WERI-Rb-1 (cell line): Measurements from ENCODE around the gene VPS37D.

Experiments
- DNase-seq: peaks from one replicate; pipeline ENCODE4 v3.0.0-alpha.2; 2020
- H3K27ac ChIP-seq: fragments of 250-450 bp; sonication (Bioruptor Pico); 2 replicates; pipeline ENCODE4 v1.5.1; 2020; ENCODE audit warnings: mild to moderate bottlenecking, moderate library complexity
- H3K27me3 ChIP-seq: fragments of 250-450 bp; sonication (Bioruptor Pico); 2 replicates; pipeline ENCODE4 v1.5.1; 2021; ENCODE audit warnings: mild to moderate bottlenecking, low read depth, moderate library complexity; ENCODE audit not compliant: insufficient read depth, severe bottlenecking
- H3K36me3 ChIP-seq: fragments of 250-450 bp; sonication (Bioruptor Pico); 2 replicates; pipeline ENCODE4 v1.5.1; 2020; ENCODE audit warnings: mild to moderate bottlenecking, moderate library complexity
- H3K4me3 ChIP-seq: 2 replicates; pipeline ENCODE4 v1.5.1; 2011; ENCODE audit warnings: low read depth, mild to moderate bottlenecking, control low read depth, low read length
- H3K9me3 ChIP-seq: fragments of 250-450 bp; sonication (Bioruptor Pico); 2 replicates; pipeline ENCODE4 v1.5.1; 2021; ENCODE audit warnings: mild to moderate bottlenecking, moderate library complexity; ENCODE audit not compliant: severe bottlenecking
- CTCF ChIP-seq: IDR thresholded peaks from 2 replicates; pipeline ENCODE4 v1.5.1; 2011; ENCODE audit warnings: low read depth, mild to moderate bottlenecking, control low read depth, inconsistent platforms, low read length

VPS37D gene

DNA sequence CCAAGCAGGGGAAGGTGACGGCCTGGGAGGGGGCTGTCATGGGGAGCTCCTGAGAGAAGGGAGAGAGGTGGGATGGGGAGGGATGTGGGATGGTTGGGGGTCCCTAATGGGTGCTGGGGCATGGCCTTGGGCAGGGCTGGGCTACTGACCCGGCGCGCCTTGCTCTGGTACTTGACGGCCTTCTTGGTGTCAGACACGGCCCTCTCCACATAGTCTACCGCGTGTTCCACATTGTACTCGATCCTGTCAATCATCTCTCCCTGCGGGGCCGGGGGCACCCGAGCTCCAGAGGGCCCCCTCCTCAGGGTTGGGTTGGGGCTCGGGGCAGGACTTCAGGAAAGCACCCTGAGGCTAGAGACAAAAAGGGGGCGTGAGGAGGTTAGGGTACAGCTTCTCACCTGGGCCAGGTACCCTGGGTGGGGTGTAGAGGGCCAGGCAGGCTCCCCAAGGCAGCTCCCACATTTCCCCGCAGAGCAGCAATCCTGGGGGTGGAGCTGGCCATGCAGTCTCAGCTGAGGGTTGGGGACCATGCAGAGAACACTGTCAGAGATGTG is 33.0 kb downstream of the VPS37D start:
- DNase-seq, result no peak
- Histone ChIP-seq H3K27me3 (no peaks in the 10 kb centered on the region), H3K27ac (no peak overlapping the region), H3K4me3 (no peak overlapping the region), H3K9me3 (no peaks in the 10 kb centered on the region), H3K36me3 (peaks cover 77% of the 10 kb centered on the region)
- TF ChIP-seq CTCF, result no peak

DNA sequence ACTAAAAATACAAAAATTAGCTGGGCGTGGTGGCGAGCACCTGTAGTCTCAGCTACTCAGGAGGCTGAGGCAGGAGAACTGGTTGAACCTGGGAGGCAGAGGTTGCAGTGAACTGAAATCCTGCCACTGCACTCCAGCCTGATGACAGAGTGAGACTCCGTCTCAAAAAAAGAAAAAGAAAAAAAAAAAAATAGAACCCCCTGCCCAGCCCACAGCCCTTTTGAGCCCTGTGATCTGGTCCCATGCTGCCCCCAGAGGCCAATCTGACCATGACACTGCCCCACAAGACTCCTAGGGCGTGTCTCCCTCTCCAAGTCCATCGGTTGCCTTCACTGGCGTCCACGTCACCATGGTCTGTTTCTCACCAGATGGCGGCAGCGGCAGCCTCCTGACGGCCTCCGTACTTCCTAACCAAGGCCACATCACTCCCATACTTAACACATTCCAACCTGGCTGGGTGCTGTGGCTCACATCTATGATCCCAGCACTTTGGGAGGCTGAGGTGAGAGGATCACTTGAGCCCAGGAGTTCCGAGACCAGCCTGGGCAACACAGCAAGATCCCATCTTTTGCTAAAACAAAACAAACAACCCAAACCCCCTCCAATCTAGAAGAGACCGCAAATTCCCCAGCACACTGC is 33.8 kb downstream of the VPS37D start:
- Histone ChIP-seq H3K27ac (no peak overlapping the region), H3K9me3 (no peaks in the 10 kb centered on the region), H3K27me3 (no peaks in the 10 kb centered on the region), H3K4me3 (no peak overlapping the region), H3K36me3 (peaks cover 69% of the 10 kb centered on the region)
- TF ChIP-seq CTCF, result peak; percentile 81
- DNase-seq, result peak; percentile 85

DNA sequence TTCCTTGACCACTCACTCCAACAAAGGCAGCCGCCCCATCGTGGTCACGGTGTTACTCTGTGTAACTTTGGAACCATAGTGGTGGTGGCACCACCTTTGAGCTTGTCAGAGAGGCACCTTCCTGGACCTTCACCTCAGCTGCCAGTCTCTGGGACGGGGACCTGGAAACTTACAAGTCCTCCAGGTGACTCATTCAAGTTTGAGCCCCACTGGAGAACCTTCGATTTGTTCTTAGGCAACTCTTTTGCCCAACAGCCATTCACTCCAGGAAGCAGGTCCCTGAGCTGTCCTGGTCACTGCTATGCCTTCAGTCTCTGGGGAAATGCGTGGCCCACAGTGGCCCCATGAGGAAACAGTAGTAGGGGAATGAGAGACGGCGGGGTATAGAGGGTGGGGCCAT is 34.6 kb downstream of the VPS37D start:
- TF ChIP-seq CTCF, result no peak
- H3K27ac ChIP-seq, result no peak overlapping the region
- no peak overlapping the region for H3K4me3 ChIP-seq
- DNase-seq, result no peak
- H3K36me3 ChIP-seq, result peaks cover 62% of the 10 kb centered on the region
- H3K9me3 ChIP-seq, result no peaks in the 10 kb centered on the region
- no peaks in the 10 kb centered on the region for H3K27me3 ChIP-seq

DNA sequence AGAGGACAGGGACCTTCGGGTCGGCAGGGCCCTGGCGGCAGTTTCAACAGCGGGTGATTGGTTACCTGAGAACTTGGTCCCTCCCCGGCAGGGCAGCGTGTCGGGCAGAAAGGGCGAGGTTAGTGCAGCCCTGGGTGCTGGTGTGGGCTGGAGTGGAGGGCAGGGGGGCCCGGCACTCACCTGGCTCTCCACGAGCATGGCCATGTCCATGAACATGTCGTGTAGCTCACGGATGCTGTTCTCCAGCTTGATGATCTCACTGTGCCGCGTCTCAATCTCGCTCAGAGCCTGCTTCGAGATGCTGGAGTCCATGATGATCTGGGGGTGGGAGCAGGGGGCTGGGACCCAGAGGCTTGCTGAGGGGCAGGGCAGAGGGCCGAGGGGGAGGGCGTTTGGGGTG is 35.0 kb downstream of the VPS37D start:
- H3K9me3 ChIP-seq, result no peaks in the 10 kb centered on the region
- H3K4me3 ChIP-seq, result no peak overlapping the region
- no peaks in the 10 kb centered on the region for H3K27me3 ChIP-seq
- TF ChIP-seq CTCF, result no peak
- no peak for DNase-seq
- no peak overlapping the region for H3K27ac ChIP-seq
- H3K36me3 ChIP-seq, result peaks cover 58% of the 10 kb centered on the region

- peak overlapping the region; percentile 40; the same call in 1 of the 2 replicates for H3K27ac ChIP-seq
- no peak overlapping the region for H3K4me3 ChIP-seq
- no peaks in the 10 kb centered on the region for H3K27me3 ChIP-seq
- peaks cover 54% of the 10 kb centered on the region for H3K36me3 ChIP-seq
- TF ChIP-seq CTCF, result no peak
- no peak for DNase-seq
- H3K9me3 ChIP-seq, result no peaks in the 10 kb centered on the region
Measured at GRCh38 chr7:73703225-73703624, 35.6 kb downstream of the VPS37D start.
